Measurements from ENCODE around the gene TSR3.
A peak's percentile ranks its signal among the peaks of the same experiment; 100 is the strongest.
"Not testable (repeated sequence)": the region's sequence is repeated elsewhere in the genome, so short reads cannot be mapped to it uniquely, and the experiment has no call there.

TSR3 gene

DNA sequence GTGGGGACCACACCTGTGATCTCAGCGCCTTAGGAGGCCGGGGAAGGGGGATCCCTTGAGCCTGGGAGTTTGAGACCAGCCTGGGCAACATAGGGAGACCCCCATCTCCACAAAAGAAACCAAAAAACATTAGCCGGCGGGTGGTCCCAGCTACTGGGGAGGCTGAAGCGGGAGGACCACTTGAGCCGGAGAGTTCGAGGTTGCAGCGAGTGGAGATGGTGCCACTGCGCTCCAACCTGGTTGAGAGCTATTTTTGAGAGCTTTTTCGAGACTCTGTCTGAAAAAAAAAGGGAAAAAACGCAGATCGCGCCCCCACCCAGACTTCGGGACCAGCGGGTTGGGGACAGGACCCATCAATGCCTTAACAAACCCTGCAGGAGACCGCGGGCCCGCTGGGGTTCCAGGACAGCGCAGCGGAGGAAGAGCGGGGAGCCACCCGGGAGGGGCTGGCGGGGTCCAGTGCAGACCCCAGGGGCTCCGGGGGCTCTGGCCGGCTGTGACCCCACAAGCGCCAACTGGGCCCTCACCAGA, 19.0 kb downstream of the TSR3 start:
- no peak for DNase-seq (ENCODE audit: extremely low read depth, insufficient read length)
- Histone ChIP-seq H3K27me3 (replicated peaks; ENCODE audit: control insufficient read depth, insufficient read depth, low read length) (peaks cover 3% of the 10 kb centered on the region; the same call in 1 of the 2 replicates), H3K36me3 (ENCODE audit: control insufficient read depth, insufficient read depth, low read length) (no peaks in the 10 kb centered on the region), H3K4me3 (replicated peaks; ENCODE audit: low read depth, low read length) (no peak overlapping the region)
- TF ChIP-seq, protein P1, sequence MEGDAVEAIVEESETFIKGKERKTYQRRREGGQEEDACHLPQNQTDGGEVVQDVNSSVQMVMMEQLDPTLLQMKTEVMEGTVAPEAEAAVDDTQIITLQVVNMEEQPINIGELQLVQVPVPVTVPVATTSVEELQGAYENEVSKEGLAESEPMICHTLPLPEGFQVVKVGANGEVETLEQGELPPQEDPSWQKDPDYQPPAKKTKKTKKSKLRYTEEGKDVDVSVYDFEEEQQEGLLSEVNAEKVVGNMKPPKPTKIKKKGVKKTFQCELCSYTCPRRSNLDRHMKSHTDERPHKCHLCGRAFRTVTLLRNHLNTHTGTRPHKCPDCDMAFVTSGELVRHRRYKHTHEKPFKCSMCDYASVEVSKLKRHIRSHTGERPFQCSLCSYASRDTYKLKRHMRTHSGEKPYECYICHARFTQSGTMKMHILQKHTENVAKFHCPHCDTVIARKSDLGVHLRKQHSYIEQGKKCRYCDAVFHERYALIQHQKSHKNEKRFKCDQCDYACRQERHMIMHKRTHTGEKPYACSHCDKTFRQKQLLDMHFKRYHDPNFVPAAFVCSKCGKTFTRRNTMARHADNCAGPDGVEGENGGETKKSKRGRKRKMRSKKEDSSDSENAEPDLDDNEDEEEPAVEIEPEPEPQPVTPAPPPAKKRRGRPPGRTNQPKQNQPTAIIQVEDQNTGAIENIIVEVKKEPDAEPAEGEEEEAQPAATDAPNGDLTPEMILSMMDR (IDR thresholded peaks at IDR 0.05; ENCODE audit: insufficient read depth, low read length, poor library complexity, severe bottlenecking), result no peak

DNA sequence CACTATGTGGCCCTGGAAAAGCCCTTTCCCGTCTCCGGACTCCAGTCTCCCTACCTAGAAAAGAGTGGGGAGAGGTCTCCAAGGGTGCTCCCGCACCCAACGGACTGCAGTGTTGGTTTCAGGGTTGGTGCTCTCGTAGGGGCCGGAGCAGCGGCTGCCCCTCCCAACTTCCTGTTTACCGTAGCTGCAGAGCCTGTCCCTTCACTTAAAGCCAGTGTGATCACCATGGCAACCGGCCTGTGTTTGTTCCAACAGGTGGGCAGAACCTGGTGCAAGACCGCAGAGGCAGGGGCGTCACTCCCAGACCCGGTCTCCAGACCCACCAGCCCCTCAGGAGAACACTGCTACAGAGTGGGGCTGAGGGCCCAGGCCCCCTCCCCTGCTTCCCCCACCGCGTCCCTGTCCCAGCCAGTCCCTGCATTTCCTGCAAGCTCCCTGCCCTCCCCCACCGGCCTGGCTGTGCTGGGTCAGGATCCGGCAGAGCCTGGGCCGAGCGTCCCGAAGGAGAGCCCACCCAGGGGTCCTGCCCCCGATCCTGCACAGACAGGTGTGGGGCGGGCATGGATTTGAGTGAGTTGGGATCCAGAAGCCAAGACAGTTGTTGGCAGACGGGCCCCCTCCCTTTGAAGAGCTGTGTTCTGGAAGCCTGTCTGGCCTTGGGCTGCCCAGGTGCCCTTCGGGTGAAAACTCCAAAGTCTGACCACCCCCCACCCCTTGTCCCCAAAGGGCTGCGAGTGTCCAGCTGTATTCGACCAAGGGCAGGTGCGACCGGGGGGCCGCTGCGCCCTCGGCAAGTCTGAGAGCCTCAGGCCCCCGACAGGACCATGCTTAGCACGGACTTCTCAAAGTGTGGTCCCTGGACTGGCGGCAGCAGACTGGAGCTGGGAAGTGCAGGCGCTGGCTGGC, 19.7 kb downstream of the TSR3 start:
- H3K4me3 ChIP-seq (replicated peaks; ENCODE audit: low read depth, low read length), result peak overlapping the region; percentile 36
- TF ChIP-seq, protein P1 (IDR thresholded peaks at IDR 0.05; ENCODE audit: insufficient read depth, low read length, poor library complexity, severe bottlenecking), result no peak
- no peaks in the 10 kb centered on the region; the same call in 1 of the 2 replicates for H3K36me3 ChIP-seq (ENCODE audit: control insufficient read depth, insufficient read depth, low read length)
- DNase-seq (ENCODE audit: extremely low read depth, insufficient read length), result peak; percentile 59
- H3K27me3 ChIP-seq (replicated peaks; ENCODE audit: control insufficient read depth, insufficient read depth, low read length), result peaks cover 3% of the 10 kb centered on the region; the same call in 1 of the 2 replicates

DNA sequence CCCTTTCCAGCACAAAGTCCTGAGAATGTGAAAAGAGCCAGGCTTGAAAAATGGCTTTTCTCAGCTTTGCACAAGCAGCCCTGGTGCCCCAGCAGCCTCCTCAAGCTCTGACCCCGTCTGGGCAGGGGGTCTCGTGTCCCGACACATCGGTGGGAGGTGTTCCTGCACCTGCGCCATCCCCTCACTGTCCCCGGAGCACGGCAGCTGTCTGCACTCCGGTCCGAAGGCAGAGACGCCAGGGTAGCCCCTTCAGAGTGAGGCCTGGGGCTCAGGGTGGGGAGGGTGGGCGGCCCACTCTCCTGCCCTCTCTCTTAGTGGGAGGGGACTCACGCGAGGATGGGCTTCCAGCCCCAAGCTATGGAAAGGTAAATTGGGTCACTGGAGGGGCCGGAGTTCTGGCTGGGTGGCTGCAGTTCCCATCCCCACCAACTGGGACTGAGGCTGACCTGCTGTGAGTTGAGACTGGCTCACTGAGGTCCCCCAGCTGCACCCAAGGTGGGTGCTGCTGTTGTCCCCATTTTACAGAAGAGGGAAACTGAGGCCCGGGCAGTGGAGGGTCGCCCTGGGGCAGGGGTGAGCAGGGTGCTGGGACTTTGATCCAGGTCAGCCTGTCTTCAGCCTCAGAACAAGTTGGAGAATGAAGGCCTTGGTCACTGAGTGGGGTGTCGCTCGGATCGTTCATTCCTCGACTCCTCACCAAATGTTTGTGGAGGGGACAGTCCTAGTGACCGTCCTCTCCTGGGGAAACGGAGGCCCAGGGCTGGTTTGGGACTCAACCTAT, 20.6 kb downstream of the TSR3 start:
- H3K4me3 ChIP-seq (replicated peaks; ENCODE audit: low read depth, low read length), result peak overlapping the region; percentile 36
- no peaks in the 10 kb centered on the region; the same call in 1 of the 2 replicates for H3K36me3 ChIP-seq (ENCODE audit: control insufficient read depth, insufficient read depth, low read length)
- H3K27me3 ChIP-seq (replicated peaks; ENCODE audit: control insufficient read depth, insufficient read depth, low read length), result no peaks in the 10 kb centered on the region; the same call in 1 of the 2 replicates
- DNase-seq (ENCODE audit: extremely low read depth, insufficient read length), result no peak
- TF ChIP-seq, protein P1 (IDR thresholded peaks at IDR 0.05; ENCODE audit: insufficient read depth, low read length, poor library complexity, severe bottlenecking), result no peak

DNA sequence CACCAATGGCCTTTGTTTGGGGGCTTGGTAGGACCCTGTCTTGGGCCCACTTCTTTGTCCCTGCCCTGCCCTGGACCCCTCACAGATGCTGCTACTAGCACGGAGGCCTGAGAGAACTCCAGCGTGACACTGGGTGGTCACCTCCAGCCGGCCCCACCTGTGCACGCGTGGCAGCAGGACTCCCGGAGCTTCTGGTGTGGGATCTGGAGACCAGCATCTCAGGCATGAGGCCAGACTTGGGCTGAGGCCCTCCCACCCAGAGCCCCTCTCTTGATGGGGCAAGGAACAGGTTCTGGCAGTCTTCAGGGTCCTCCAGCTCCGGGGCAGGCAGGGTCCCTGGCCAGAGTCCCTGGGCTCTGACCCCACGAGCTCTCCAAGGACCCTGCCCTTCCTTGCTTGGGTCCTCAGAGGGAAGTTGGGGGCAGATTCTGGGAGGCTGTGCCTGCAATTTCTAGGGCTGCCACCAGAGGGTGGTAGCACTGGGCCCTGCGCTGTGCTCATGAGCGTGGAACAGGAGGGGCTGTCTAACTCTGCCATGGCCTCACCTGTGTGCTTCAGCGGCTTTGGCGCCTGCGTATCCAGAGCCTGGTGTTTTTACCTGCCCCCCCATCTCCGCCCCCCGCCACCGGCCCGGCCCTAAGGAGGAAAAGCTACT, 21.3 kb downstream of the TSR3 start:
- Histone ChIP-seq H3K27me3 (replicated peaks; ENCODE audit: control insufficient read depth, insufficient read depth, low read length) (no peaks in the 10 kb centered on the region; the same call in 1 of the 2 replicates), H3K36me3 (ENCODE audit: control insufficient read depth, insufficient read depth, low read length) (peaks cover 3% of the 10 kb centered on the region), H3K4me3 (replicated peaks; ENCODE audit: low read depth, low read length) (no peak overlapping the region)
- TF ChIP-seq, protein P1 (IDR thresholded peaks at IDR 0.05; ENCODE audit: insufficient read depth, low read length, poor library complexity, severe bottlenecking), result peak; percentile 58
- DNase-seq (ENCODE audit: extremely low read depth, insufficient read length), result no peak

DNA sequence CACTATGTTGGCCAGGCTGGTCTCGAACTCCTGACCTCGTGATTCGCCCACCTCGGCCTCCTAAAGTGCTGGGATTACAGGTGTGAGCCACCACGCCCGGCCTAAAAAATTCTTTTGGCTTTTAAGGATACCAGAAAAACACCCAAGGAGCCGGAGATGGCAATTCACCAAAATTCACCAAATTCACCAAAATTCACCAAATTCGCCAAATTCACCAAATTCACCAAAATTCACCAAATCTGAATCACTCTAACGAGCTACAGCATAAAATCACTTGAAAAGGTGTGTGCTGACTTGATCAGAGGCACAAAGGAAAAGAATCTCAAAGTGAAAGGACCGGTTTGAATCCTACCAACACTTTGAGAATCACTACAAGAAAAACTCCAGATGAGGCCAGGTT, 22.7 kb downstream of the TSR3 start:
- DNase-seq (ENCODE audit: extremely low read depth, insufficient read length); H3K27me3 ChIP-seq (replicated peaks; ENCODE audit: control insufficient read depth, insufficient read depth, low read length); H3K4me3 ChIP-seq (replicated peaks; ENCODE audit: low read depth, low read length); H3K36me3 ChIP-seq (ENCODE audit: control insufficient read depth, insufficient read depth, low read length): not testable (repeated sequence)

DNA sequence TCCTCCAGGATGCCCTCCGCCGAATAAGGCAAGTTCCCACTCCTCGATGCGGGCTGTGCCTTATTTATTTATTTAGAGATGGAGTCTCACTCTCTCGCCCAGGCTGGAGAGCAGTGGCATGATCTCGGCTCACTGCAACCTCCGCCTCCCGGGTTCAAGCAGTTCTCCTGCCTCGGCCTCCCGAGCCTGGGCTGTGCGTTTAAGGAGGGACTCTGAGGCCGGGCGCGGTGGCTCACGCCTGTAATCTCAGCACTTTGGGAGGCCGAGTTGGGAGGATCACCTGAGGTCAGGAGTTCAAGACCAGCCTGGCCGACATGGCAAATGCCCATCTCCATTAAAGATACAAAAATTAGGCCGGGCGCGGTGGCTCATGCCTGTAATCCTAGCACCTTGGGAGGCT, 23.5 kb downstream of the TSR3 start:
- H3K36me3 ChIP-seq (ENCODE audit: control insufficient read depth, insufficient read depth, low read length); DNase-seq (ENCODE audit: extremely low read depth, insufficient read length): not testable (repeated sequence)

More for the DNA sequence above, 23.5 kb downstream of the TSR3 start:
- H3K4me3 ChIP-seq (replicated peaks; ENCODE audit: low read depth, low read length); H3K27me3 ChIP-seq (replicated peaks; ENCODE audit: control insufficient read depth, insufficient read depth, low read length): not testable (repeated sequence)

Measured in GM06990 (cell line).